Measurements from ENCODE around the gene TMEM178A. TPM values are rescaled to one million over a fixed set of nuclear protein-coding genes. Genes with fewer than 3 reads are reported as not detected.

The TMEM178A gene
- total RNA-seq, 1 donor from 2014 or later: 2.6 TPM

DNA sequence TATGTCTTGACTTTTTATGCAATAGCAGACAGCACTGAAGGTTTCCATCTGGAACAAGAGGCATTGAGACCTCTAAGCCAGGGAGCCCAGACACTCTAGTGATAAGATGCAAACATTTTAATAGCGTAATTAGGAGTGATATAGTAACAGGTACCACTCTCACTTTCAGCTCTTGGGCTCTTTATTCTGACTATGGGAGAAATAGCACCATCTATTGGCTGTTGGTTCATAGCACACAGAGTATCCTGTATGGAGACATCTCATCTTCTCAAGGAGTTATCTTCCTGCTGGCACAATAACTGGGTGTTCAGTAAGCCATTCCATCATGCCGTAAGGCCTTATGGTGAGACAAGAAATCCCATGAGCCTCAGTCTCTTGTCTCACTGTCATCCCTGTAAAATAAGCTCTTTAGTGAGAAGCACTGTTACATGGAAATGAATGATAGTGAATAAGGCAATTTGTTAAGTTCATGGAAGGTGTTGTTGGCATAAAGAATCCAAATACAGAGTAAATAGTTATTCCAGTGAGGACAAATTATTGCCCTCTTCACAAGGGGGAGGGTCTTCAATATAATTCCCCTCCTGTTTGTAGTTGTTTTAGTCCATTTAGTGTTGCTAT lies 65.1 kb downstream of the TMEM178A start:
- intact Hi-C loops (cut with DNase I): no loop called here
- DNase-seq (ENCODE audit: low spot score): no peak

DNA sequence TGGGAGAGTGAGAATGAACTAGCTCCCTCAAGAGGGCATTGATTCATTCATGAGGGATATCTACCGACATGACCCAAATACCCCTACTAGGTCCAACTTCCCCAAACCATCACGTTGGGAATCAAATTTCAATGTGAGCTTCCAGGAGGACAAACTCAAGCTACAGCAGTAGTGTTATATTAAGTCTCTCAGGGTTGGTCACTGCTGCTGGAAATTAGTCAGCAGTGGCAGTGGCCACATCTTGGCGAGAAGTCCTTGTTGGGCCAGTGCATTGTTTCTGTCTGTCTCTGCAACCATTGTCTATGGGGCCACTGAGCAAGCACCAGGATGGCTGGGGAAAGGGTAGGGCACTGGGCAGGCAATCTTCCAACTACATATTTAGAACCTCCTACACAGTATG lies 65.8 kb downstream of the TMEM178A start:
- intact Hi-C loops (cut with DNase I): no loop called here
- no peak for DNase-seq (ENCODE audit: low spot score)

DNA sequence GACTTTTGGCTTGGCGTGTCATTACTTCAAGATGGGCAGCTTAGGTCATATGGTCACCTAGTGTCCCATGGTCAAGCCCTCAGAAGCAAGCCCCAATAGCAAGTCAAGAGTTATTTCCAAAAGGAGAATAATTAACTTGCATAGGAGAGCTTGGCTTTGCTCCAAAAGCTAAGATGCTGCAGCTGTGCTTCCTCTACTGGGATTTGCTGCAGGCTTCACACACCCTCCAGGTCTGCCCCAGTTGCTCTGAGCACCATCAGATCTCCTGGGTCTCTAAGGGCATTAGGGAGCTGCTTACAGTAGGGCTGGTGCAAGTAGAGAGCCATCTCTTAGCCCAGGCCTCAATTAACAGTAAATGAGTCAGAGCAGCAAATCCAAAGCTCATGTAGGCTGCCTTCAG lies 66.8 kb downstream of the TMEM178A start:
- DNase-seq (ENCODE audit: low spot score): no peak
- intact Hi-C loops (cut with DNase I): no loop called here

DNA sequence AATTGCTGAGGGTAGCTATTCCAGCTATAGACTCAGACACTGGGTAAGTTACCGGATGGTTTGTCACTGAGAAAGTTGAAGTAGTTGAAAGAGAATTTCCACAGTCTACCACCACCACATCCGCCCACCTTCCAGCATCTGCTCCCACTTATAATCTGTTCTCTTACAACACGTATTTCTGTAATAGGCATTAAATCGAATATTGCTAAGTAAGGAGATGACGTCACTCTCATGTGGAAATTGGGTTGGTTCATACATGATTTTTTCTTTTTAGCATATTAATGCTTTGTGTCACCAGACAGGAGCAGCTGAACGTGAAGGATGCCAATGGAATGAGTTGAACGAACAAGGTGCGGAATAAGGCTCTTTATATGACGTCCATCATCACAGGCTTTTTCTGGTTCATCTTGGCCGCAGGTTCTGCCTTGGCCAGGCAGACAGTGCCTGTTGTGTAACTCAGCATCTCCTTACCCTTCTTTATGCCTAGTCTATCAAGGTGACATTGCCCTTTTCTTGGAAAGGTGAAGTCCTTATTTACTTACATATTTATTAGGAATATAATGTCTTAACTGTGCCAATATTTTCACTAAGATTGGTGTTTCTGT lies 67.5 kb downstream of the TMEM178A start:
- intact Hi-C loops (cut with DNase I): no loop called here
- no peak for DNase-seq (ENCODE audit: low spot score)

DNA sequence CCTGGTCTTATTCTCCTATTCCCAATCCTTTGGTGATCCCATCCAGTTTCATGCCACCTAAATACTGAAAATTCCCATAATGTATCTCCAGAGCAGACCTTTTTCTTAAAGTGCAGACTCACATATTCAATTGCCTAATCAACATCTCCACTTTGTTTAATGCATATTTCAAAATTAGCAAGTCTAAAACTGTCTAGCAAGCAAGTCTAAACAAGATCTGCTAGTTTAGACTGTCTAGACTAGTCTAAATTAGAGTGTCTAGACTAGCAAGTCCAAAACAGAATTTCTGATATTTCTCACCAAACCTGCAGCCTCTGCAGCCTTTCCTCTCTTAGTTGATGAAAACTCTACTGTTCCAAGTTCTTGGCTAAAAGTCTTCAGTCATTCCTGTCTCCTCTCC lies 68.7 kb downstream of the TMEM178A start:
- intact Hi-C loops (cut with DNase I): no loop called here

DNA sequence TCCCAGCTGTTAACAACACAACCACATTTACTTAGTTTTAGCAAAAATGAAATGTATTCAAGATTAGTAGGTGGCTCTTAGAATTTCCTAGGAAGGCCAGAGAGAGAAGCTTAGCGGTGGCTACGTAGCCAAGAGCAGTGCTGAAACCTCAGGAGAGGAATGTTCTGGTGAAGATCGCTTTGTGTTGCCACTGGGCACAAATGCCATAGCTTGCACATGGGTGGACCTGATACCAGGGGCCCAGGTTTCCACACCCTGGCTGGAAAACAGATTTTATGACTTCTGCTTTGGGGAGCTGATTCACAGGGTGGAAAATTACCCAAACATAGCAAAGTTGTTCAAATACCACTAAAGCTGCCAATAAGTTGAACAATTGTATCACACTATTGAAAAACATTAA lies 69.9 kb downstream of the TMEM178A start:
- no peak for DNase-seq (ENCODE audit: low spot score)
- intact Hi-C loops (cut with DNase I): no loop called here

More for the DNA sequence above, 68.7 kb downstream of the TMEM178A start:
- no peak for DNase-seq (ENCODE audit: low spot score)

DNA sequence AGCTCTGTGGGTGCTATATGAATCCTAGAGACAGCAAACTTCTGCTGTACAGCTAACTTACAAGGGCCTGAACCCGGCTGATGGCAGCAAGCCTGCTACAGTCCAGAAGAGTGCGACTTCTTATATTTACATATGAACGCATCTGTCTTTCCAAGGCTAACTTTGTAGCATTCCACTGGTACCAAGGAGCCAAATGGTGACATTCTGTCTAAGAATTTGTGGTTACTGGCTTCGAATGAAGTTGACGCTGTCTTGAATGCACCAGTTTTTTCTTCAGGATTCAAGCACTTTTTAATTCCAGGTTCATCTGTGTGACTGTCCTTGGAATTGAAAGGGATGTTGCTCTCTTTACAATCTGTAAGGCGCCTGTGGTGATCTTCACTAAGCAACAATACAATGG lies 70.9 kb downstream of the TMEM178A start:
- intact Hi-C loops (cut with DNase I): no loop called here
- DNase-seq (ENCODE audit: low spot score): no peak

DNA sequence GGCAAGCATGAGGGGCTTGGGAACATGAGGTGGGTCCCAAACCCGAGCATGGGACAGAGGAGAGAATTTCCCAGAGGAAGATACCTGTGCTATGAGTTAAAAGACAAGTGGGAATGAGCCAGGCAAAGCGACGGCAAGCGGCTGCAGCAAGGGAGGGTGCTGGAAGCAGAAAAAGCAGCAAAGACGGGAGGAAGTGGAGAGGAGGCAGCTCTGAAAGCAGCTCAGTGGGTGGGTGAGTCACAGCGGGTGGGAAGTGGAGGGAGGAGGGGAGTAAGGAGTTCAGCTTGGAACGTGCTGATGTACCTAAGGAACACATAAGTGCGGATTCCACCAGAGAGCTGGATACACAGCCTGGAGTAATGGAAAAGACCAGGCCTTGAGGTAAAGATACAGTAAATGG lies 71.9 kb downstream of the TMEM178A start:
- intact Hi-C loops (cut with DNase I): no loop called here
- no peak for DNase-seq (ENCODE audit: low spot score)

DNA sequence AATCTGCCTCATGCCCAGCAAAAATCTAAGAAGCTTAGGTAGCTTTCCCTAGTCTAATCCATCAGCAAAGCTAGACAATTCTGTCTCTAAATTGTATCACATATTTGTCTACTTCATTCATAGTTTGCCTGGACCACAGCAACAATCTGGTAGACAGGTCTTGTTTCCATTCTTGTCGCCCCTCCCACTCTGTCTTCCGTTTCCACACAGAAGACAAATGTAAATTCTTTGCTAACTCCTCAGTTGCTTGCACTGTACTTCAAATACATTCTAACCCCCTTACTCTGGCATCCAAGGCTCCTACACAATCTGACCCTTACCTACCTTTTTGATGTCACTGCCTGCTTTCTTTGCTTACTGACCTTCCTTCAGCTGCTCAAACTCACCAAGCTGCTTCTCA lies 73.2 kb downstream of the TMEM178A start:
- intact Hi-C loops (cut with DNase I): no loop called here
- DNase-seq (ENCODE audit: low spot score): no peak

DNA sequence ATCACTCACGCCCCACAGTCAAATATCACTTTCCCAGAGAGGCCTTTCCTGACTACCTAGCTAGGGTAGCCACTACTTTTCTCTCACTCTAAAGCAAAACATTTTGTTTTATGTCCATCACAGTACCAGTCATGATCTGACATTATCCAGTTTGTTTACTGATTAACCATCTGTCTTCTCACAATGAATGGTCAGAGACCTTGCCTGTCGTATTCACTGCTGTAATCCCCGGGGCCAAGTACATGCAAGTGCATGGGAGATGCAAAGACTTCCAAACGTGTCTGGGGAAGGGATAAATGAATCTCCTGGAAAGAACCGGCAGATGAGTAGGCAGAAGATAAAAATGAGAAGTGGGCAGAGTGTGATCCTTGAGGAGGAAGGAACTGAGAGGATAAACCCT lies 73.7 kb downstream of the TMEM178A start:
- no peak for DNase-seq (ENCODE audit: low spot score)
- intact Hi-C loops (cut with DNase I): no loop called here

DNA sequence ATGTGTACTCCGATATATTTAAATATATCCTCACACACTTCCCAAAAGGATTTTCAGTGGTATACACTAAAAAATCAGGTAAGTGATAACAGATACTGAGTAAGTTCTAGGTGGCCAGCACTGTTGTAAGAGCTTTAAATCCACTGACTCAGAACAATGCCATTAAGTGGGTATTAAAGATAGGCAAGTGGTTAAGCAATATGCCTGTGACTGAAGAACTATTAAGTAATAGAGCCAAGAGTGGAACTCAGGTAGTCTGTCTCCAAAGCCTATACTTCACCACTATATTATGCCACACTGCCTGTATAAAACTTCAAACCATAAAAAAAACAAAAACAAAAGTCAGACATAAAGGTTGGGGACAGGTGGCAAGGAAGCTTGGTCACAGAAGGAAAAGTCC lies 76.2 kb downstream of the TMEM178A start:
- DNase-seq (ENCODE audit: low spot score): no peak

DNA sequence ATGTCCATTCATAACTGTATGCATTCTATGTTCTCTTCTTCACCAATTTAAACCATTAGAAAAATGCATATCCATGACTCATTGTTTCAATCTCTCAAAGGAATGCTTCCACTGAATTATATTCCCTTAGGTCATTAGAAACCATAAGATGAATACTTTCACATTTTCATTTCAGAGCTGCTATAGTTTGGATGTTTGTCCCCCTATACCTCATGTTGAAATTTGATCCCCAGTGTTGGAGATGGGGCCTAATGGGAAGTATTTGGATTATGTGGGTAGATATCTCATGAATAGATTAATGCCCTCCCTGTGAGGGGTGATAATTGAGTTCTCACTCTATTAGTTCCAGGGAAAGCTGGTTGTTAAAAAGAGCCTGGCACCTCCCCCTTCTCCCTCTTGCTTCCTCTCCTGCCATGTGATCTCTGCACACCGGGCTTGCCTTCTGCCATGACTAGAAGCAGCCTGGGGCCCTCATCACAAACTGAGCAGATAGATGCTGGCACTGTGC lies 77.6 kb downstream of the TMEM178A start:
- intact Hi-C loops (cut with DNase I): no loop called here
- no peak for DNase-seq (ENCODE audit: low spot score)

More for the DNA sequence above, 76.2 kb downstream of the TMEM178A start:
- intact Hi-C loops (cut with DNase I): no loop called here

DNA sequence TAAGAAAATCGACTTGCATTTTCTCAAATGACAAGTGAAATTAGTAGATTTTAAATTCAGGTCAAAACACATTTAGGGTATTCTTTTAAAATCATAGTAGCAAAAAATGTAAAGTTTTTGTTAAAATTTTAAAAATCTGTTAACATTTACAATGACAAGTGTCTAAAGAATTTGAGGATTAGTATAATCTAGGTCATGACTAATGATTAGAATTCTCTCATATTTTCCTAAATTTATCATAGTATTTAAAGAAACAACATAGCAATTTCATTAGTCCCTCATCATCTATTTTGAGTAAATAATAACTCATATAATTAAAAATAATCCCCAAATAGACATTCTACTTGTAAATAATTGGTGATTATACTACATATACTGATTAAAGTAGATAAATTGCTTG lies 89.7 kb downstream of the TMEM178A start:
- DNase-seq (ENCODE audit: low spot score): no peak
- intact Hi-C loops (cut with DNase I): no loop called here

DNA sequence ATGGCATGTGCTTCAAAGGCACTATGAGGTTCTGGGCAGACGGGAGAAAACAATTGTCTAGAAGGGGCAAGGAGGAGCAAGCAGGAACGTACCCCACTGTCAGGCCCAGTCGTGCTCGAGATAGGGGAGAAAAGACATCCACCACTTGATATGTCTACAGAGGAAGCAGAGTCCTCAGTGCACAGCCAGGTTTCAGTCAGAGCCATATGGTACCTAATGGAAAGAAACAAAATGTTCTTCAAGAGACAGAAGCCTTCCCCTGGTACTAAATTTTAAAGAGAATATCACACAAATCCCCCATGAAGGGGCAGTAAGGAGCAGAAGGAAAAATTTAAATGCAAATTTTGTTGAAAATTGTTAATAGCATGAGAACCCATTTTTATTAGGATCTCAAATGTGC lies 91.4 kb downstream of the TMEM178A start:
- DNase-seq (ENCODE audit: low spot score): no peak
- intact Hi-C loops (cut with DNase I): no loop called here

DNA sequence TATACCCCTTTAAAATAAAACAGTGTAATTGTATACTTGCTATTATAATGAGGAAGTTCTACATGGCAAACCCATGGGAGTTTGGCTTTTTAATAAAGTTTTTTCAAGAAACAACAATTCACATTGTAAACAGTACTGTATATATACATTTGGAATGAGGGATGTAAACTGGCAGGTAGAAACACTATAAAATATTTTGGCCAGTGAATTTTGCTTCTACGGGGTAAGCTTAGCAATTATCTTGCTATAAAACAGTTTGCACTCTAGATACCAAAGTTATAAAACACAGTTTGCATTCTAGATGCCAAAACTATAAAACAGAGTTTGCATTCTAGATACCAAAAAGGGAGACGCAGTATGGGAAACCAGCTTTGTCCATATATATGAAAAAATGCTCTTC lies 96.7 kb downstream of the TMEM178A start:
- intact Hi-C loops (cut with DNase I): no loop called here
- DNase-seq (ENCODE audit: low spot score): no peak

Other genes starting within 250 kb of the TMEM178A start
- 40.0 TPM for gene MAP4K3, start 228.6 kb upstream of the TMEM178A start, total RNA-seq
- gene THUMPD2, start 113.3 kb downstream of the TMEM178A start, total RNA-seq: 5.7 TPM